Astrocyte of the hippocampus (primary cell): ENCODE measurements around the gene LYSET.
"Not testable (repeated sequence)": the region's sequence is repeated elsewhere in the genome, so short reads cannot be mapped to it uniquely, and the experiment has no call there.

Source experiments
- DNase-seq: peaks from one replicate; pipeline ENCODE4 v3.0.0; 2011; ENCODE audit warnings: low read depth, low spot score

The LYSET gene

GRCh38 chr14:93223565-93223964 is 38.4 kb downstream of the LYSET start:
- no peak for DNase-seq

DNA sequence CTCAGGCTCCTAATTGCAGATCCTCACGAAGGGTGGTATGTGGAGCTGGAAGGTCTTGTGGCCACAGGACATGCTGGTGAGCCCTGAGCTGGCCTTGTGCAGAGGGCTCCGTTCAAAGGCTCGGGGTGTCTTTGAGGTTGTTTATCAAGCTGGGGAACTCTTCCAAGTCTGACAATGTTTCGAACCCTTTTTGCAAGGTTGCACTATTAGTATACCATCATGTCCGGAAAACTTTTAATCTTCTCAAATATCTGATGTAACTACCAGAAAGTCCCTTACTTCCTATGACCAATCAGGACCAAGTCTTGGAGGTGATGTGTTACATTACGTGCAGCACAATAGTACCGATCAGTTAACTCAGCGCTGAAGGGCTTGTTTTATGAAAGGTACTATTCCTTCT is 43.4 kb downstream of the LYSET start:
- no peak for DNase-seq

DNA sequence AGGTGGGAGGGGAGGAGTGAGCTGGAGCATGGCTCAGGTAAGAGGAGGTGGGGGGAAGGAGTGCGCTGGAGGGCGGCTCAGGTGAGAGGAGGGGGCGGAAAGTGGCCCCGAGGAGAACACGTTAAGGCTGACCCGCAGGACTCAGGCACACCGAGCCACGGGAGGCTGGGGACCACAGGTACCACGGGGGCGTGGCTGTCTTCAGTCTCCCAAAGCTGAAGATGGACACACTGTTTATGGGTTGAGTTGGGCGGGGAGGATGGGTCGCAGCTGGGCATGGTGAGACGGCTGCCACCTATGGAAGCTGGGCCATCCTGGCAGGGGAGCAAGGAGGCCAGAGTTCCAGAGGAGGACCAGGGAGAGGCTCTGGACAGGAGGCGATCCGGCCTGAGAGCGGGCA is 45.4 kb downstream of the LYSET start:
- DNase-seq, result no peak

DNA sequence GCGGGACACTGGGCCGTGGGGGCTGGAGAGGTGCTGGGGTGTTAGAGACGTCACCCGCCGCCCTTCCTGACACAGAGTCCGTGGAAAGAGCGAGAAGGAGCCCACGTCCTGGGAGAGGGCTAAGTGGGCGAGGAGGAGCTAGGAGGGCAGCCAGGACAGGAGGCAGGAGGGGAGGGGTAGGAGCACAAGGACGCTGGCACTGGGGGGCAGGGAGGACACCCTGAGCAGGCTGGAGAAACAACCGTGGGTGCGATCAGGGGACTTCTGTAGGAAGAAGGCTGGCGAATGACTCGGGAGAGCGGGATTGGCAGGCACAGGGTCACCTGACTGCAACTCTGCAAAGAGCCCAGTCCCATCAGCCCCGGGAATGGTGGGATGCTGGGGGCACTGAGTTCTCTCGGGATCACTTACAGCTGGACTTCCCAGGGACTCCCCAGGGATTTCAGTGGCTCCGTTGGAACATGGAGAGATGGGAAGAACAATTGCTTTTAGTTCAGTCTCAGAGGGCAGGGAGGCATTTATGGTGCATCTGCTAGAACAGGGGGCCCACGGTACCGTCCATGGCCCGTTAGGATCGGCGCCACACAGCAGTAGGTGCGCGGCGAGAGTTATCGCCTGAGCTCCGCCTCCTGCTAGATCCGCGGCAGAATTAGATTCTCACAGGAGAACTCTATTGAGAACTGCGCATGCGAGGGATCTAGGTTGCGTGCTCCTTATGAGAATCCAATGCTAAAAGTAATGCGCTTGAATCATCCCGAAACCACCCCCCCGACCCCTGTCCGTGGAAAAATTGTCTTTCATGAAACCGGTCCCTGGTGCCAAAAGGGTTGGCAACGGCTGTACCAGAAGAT is 46.2 kb downstream of the LYSET start:
- DNase-seq, result peak; percentile 61

- no peak for DNase-seq
These were observed 47.0 kb downstream of the LYSET start for GRCh38 chr14:93232159-93232558.

DNA sequence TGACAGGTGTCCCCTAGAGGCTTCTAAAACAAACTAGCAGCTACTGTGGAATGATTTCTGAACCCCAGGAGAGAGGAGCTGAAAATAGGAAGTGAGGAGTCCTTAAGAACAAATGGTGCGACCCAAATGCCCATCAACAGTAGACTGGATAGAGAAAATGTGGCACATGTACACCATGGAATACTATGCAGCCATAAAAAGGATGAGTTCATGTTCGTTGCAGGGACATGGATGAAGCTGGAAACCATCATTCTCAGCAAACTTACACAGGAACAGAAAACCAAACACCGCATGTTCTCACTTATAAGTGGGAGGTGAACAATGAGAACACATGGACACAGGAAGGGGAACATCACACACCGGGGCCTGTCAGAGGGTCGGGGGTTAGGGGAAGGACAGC is 48.0 kb downstream of the LYSET start:
- DNase-seq, result not testable (repeated sequence)

GRCh38 chr14:93234798-93235197 is 49.7 kb downstream of the LYSET start:
- peak; percentile 78 for DNase-seq
